GM12878 (cell line): Measurements from ENCODE around the gene SLC19A1. TPM values are rescaled to one million over a fixed set of nuclear protein-coding genes. Genes with fewer than 3 reads are reported as not detected.

Experiments used
- ATAC-seq: fragments of 200-7000 bp; cut with Tn5 transposase; 3 replicates; pipeline ENCODE4 v1.9.1; 2020; ENCODE audit warnings: mild to moderate bottlenecking, moderate library complexity
- BruUV-seq: library from RNA; stranded (reverse); fragments of 400-500 nt; replicated peaks from 2 replicates; lab custom pipeline; 2021; lab: Mats Ljungman, UMichigan
- CTCF ChIA-PET: fragments of 300-600 bp; sonication (Branson Sonifier 250); formaldehyde crosslinking; extraction: SDS; loops from one replicate; lab custom pipeline; 2021; ENCODE audit warnings: inconsistent platforms; lab: Yijun Ruan, JAX
- POLR2A ChIA-PET: fragments of 350-600 bp; formaldehyde crosslinking; extraction: SDS; loops from one replicate; lab custom pipeline; 2021; ENCODE audit warnings: inconsistent platforms; lab: Charles Lee
- RAD21 ChIA-PET: fragments of 300-600 bp; sonication (Branson Sonifier 250); formaldehyde crosslinking; loops from one replicate; lab custom pipeline; 2023; ENCODE audit warnings: antibody characterized with exemption; ENCODE audit not compliant: unreplicated experiment; lab: Charles Lee
- SMC1A ChIA-PET: fragments of 300-600 bp; sonication (Branson Sonifier 250); formaldehyde crosslinking; loops from one replicate; lab custom pipeline; 2023; ENCODE audit not compliant: unreplicated experiment, uncharacterized antibody; lab: Charles Lee
- DNase-seq: peaks from one replicate; pipeline ENCODE4 v3.0.0-alpha.2; 2011; ENCODE audit warnings: low read depth, low spot score
- FAIRE-seq: peaks from 3 replicates; lab custom pipeline; 2011; peaks lifted over from hg19 to GRCh38; lab: Jason Lieb, UNC
- H2AFZ ChIP-seq: 2 replicates; pipeline ENCODE4 v1.6.0; 2011; ENCODE audit warnings: low read depth, low read length, control low read depth; ENCODE audit not compliant: control insufficient read depth
- H3K27ac ChIP-seq: 2 replicates; pipeline ENCODE4 v1.5.1; 2011; ENCODE audit warnings: control low read depth; ENCODE audit not compliant: control insufficient read depth, insufficient read depth
- H3K27me3 ChIP-seq, 2 experiments: replicated peaks in 1 of 2; 2 replicates each; pipeline versions ENCODE4 v1.6.0 to v1.6.1; 2011; ENCODE audit warnings: low read length in 1 of 2; ENCODE audit not compliant: control insufficient read depth in 2 of 2, insufficient read depth in 2 of 2
- H3K36me3 ChIP-seq, 2 experiments: 2 replicates each; pipeline ENCODE4 v1.5.1; 2011; ENCODE audit warnings: low read length in 1 of 2; ENCODE audit not compliant: control insufficient read depth in 2 of 2, insufficient read depth in 2 of 2
- H3K4me1 ChIP-seq: 2 replicates; pipeline ENCODE4 v1.6.1; 2011; ENCODE audit warnings: mild to moderate bottlenecking, low read length, moderate library complexity, mixed read lengths; ENCODE audit not compliant: control insufficient read depth, insufficient read depth
- H3K4me2 ChIP-seq: 2 replicates; pipeline ENCODE4 v1.6.0; 2011; ENCODE audit warnings: control low read depth; ENCODE audit not compliant: control insufficient read depth, insufficient read depth
- H3K4me3 ChIP-seq: fragments of 200-600 bp; sonication (generic); 2 replicates; pipeline ENCODE4 v1.5.1; 2016
- H3K79me2 ChIP-seq: 2 replicates; pipeline ENCODE4 v1.6.0; 2011; ENCODE audit warnings: low read length; ENCODE audit not compliant: control insufficient read depth, insufficient read depth
- H3K9ac ChIP-seq: 2 replicates; pipeline ENCODE4 v1.8.0; 2011; ENCODE audit warnings: low read length, control low read depth, mixed read lengths; ENCODE audit not compliant: control insufficient read depth, insufficient read depth
- H3K9me3 ChIP-seq: replicated peaks from 3 replicates; pipeline ENCODE4 v1.5.1; 2011; ENCODE audit warnings: mild to moderate bottlenecking, low read length; ENCODE audit not compliant: control insufficient read depth, insufficient read depth
- H4K20me1 ChIP-seq: 2 replicates; pipeline ENCODE4 v1.6.0; 2011; ENCODE audit not compliant: control insufficient read depth, insufficient read depth
- ATF2 ChIP-seq: IDR thresholded peaks from 2 replicates; pipeline ENCODE4 v1.6.1; 2012; ENCODE audit warnings: low read length, inconsistent platforms
- BCL11A ChIP-seq: IDR thresholded peaks from 2 replicates; pipeline ENCODE4 v1.6.1; 2011; ENCODE audit warnings: low read depth, low read length
- CEBPB ChIP-seq, 2 experiments: fragments of 150-350 bp in 1 of 2; IDR thresholded peaks; 2 replicates each; pipeline ENCODE4 v1.6.1; 2012 to 2014; ENCODE audit warnings: low read depth in 2 of 2, low read length in 2 of 2, borderline replicate concordance in 1 of 2, inconsistent platforms in 1 of 2
- EGR1 ChIP-seq, 2 experiments: IDR thresholded peaks; 1 replicate in 1 of 2; 2 replicates in 1 of 2; pipeline ENCODE4 v1.6.1; 2011 to 2012; ENCODE audit warnings: low read depth in 2 of 2, low read length in 2 of 2, borderline replicate concordance in 1 of 2, mild to moderate bottlenecking in 1 of 2, moderate library complexity in 1 of 2
- EZH2 ChIP-seq: IDR thresholded peaks from 2 replicates; pipeline ENCODE4 v1.6.1; 2012; ENCODE audit warnings: low read depth, mild to moderate bottlenecking, control low read depth, inconsistent platforms, low read length, borderline replicate concordance; ENCODE audit not compliant: control insufficient read depth
- IKZF1 ChIP-seq: fragments of 450-650 bp; conservative IDR thresholded peaks from 2 replicates; pipeline ENCODE4 v1.6.1; 2017; ENCODE audit warnings: antibody characterized with exemption, mild to moderate bottlenecking
- KDM1A ChIP-seq: fragments of 200-600 bp; sonication (generic); IDR thresholded peaks from 2 replicates; pipeline ENCODE4 v1.6.1; 2016; ENCODE audit warnings: borderline replicate concordance
- KLF5 ChIP-seq: fragments of 450-650 bp; IDR thresholded peaks from 2 replicates; pipeline ENCODE4 v1.6.1; 2014; ENCODE audit warnings: mild to moderate bottlenecking; ENCODE audit not compliant: partially characterized antibody
- MEF2A ChIP-seq: IDR thresholded peaks from 2 replicates; pipeline ENCODE4 v1.6.1; 2011; ENCODE audit warnings: low read depth, mild to moderate bottlenecking, low read length, moderate library complexity; ENCODE audit not compliant: insufficient read depth
- PAX8 ChIP-seq: fragments of 450-650 bp; IDR thresholded peaks from 2 replicates; pipeline ENCODE4 v1.6.1; 2017; ENCODE audit warnings: mild to moderate bottlenecking, moderate library complexity
- TCF7 ChIP-seq: IDR thresholded peaks from 2 replicates; pipeline ENCODE4 v1.6.1; 2014; ENCODE audit warnings: antibody characterized with exemption, borderline replicate concordance
- ZNF384 ChIP-seq: IDR thresholded peaks from 2 replicates; pipeline ENCODE4 v1.6.1; 2012; ENCODE audit warnings: low read depth, mild to moderate bottlenecking, low read length, improper control_type of control experiment, borderline replicate concordance
- WGBS: methylation state at CpG from one replicate; pipeline ENCODE4 v1.1.6; 2016; ENCODE audit warnings: low lambda C conversion rate; ENCODE audit not compliant: insufficient replicate concordance, insufficient coverage; ENCODE audit errors: missing lambda C conversion rate; 5-methylcytosine and 5-hydroxymethylcytosine counted together
- in situ Hi-C: fragments of 300-500 bp; cut with MboI; formaldehyde crosslinking; loops from 9 replicates; pipeline ENCODE4 v1.14.3; 2018; ENCODE audit warnings: mixed read lengths
- intact Hi-C: fragments of 100-400 bp; cut with micrococcal nuclease; formaldehyde crosslinking; loops from one replicate; pipeline ENCODE4 v1.14.2; 2022; ENCODE audit not compliant: unreplicated experiment
- polyA plus RNA-seq, 11 experiments: library from polyadenylated mRNA; depleted of rRNA in 4 of 11; unstranded in 6 of 11; stranded (reverse) in 5 of 11; fragments of >200 nt; fragmentation: Nextera tagmentation in 4 of 11; fragmentation: Illumina TruSeq in 1 of 11; extraction: Ambion mirVana in 4 of 11; extraction: Trizol in 1 of 11; gene quantifications; 1 replicate in 1 of 11; 2 replicates in 10 of 11; pipeline versions ENCODE4 v1.2.1 to v1.2.3, GENCODE V29; 2011 to 2016; ENCODE audit warnings: inconsistent platforms in 2 of 11, missing spikeins in 2 of 11, low read depth in 1 of 11
- total RNA-seq, 4 experiments: library from RNA; depleted of rRNA in 3 of 4; stranded (reverse); fragments of >200 nt in 3 of 4; fragmentation: Illumina TruSeq in 1 of 4; extraction: Trizol in 1 of 4; gene quantifications; 2 replicates each; pipeline versions ENCODE4 v1.2.1 to v1.2.3, GENCODE V29; 2013 to 2021
- TF ChIP-seq, protein P1 (sequence below): fragments of 450-650 bp; IDR thresholded peaks from 2 replicates; pipeline ENCODE4 v1.6.1; 2017; ENCODE audit warnings: low read depth, mild to moderate bottlenecking, moderate library complexity

SLC19A1 gene
- total and polyA plus RNA-seq, 10 of the 15 experiments (the other 5 are each of a cell fraction or from before 2014, with no cell fraction given): 0.42 to 49.7 (median 12.2) TPM

DNA sequence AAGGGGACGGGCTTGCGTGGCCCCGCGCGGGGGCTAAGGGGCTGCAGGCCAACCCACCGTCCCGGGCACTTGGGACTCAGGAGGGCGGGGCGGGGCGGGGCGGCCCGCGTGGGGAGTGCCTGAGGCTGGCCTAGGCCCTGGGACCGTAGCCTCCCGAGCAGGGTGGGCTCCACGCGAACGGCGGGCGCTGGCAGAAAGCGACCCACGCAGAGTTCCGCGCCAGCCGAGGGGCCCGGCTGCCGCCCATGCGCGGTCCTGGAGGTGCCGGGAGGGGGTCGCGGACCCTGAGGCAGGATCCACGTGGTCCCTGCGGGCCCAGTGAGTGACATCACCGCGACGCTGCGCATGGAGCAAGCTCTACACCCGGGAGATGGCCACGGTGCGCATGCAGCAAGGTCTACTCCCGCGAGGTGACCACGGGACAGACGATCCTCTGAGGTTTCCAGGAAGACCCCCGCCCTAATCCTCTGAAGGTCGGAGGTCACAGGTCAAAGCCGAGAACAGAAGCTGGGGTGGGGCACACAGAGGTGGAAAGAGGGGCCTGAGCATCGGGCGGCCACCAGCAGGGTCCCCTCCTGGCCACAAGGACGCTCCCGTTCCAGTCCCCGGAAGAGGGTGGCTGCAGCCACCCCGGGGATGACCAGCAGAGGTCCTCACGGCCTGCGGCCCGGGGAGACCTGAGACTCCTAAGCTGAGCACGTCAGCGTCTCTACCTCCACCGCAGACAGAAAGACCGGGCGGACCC lies 13.5 kb upstream of the SLC19A1 start:
- FAIRE-seq (peak; percentile 81), DNase-seq (peak; percentile 56), ATAC-seq (peak; percentile 92)
- BruUV-seq: no TSS peak
- in situ Hi-C loops (loop anchor here (5.0 kb wide), 2 partner anchors 42 to 262 kb away; no protein-coding TSS in a partner anchor), intact Hi-C loops (loop anchor here (1.0 to 2.0 kb wide), 3 partner anchors 37 to 265 kb away; partner anchors contain the start of gene PCBP3)
- no peaks in the 10 kb centered on the region; a peak in 1 of 4 replicates for H3K27me3 ChIP-seq
- peak overlapping the region; percentile 91 for H2AFZ ChIP-seq
- ChIA-PET POLR2A (interaction anchor here (0.8 to 1.2 kb wide), 3 partner anchors 12 to 85 kb away, joined by 3 to 8 read pairs (median 4); no protein-coding TSS in a partner anchor), RAD21 (interaction anchor here (0.6 to 3.4 kb wide), 28 partner anchors 17 to 367 kb away, joined by 3 to 42 read pairs (median 4); no protein-coding TSS in a partner anchor), CTCF (interaction anchor here (0.6 to 3.1 kb wide), 39 partner anchors 13 to 403 kb away, joined by 3 to 82 read pairs (median 4); no protein-coding TSS in a partner anchor), SMC1A (interaction anchor here (0.6 to 2.7 kb wide), 28 partner anchors 12 to 266 kb away, joined by 3 to 46 read pairs (median 3); no protein-coding TSS in a partner anchor)
- peak overlapping the region; percentile 98 for H3K4me2 ChIP-seq
- peak overlapping the region; percentile 68 for H3K9ac ChIP-seq
- H4K20me1 ChIP-seq: no peaks in the 10 kb centered on the region
- under 1% methylated on average over 48 of the region's 62 CpGs for WGBS
- H3K79me2 ChIP-seq: peaks cover 2% of the 10 kb centered on the region
- H3K4me1 ChIP-seq: peaks cover 20% of the 10 kb centered on the region
- H3K36me3 ChIP-seq: no peaks in the 10 kb centered on the region
- H3K27ac ChIP-seq: no peak overlapping the region
- no peaks in the 10 kb centered on the region for H3K9me3 ChIP-seq
- peak overlapping the region; percentile 69 for H3K4me3 ChIP-seq
- TF ChIP-seq EGR1 (IDR thresholded peaks at IDR 0.05; ENCODE audit: borderline replicate concordance in 1 of 2, low read depth in 2 of 2, low read length in 2 of 2) (peak in 1 of 2 experiments; percentile 39; a peak in 1 of 3 replicates), BCL11A (0 out of 2 replicates have a peak, but pooled peaks have one; percentile 18), ZNF384 (no peak), KLF5 (peak; percentile 29), TCF7 (no peak), MEF2A (0 out of 2 replicates have a peak, but pooled peaks have one; percentile 17), ATF2 (no peak), KDM1A (no peak), IKZF1 (peak; percentile 80), EZH2 (no peak), CEBPB (IDR thresholded peaks at IDR 0.05; ENCODE audit: borderline replicate concordance in 1 of 2, low read depth in 2 of 2, low read length in 2 of 2) (no peak), PAX8 (no peak)
- TF ChIP-seq, protein P1, sequence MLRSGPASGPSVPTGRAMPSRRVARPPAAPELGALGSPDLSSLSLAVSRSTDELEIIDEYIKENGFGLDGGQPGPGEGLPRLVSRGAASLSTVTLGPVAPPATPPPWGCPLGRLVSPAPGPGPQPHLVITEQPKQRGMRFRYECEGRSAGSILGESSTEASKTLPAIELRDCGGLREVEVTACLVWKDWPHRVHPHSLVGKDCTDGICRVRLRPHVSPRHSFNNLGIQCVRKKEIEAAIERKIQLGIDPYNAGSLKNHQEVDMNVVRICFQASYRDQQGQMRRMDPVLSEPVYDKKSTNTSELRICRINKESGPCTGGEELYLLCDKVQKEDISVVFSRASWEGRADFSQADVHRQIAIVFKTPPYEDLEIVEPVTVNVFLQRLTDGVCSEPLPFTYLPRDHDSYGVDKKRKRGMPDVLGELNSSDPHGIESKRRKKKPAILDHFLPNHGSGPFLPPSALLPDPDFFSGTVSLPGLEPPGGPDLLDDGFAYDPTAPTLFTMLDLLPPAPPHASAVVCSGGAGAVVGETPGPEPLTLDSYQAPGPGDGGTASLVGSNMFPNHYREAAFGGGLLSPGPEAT: no peak
